Choroid plexus epithelial cell (primary cell): ENCODE data around the gene TBATA.
A peak's percentile ranks its signal among the peaks of the same experiment; 100 is the strongest.

ENCODE experiments used
- DNase-seq: peaks from one replicate; pipeline ENCODE4 v3.0.0-alpha.2; 2010; ENCODE audit warnings: low read depth
- H3K4me3 ChIP-seq: 2 replicates; pipeline ENCODE4 v1.5.1; 2011; ENCODE audit warnings: low read depth, mild to moderate bottlenecking, control low read depth, low read length, moderate library complexity
- TF ChIP-seq, protein P1 (sequence below): conservative IDR thresholded peaks from 2 replicates; pipeline ENCODE4 v1.5.1; 2011; ENCODE audit warnings: low read depth, mild to moderate bottlenecking, control low read depth, inconsistent platforms, low read length, moderate library complexity

Gene TBATA

DNA sequence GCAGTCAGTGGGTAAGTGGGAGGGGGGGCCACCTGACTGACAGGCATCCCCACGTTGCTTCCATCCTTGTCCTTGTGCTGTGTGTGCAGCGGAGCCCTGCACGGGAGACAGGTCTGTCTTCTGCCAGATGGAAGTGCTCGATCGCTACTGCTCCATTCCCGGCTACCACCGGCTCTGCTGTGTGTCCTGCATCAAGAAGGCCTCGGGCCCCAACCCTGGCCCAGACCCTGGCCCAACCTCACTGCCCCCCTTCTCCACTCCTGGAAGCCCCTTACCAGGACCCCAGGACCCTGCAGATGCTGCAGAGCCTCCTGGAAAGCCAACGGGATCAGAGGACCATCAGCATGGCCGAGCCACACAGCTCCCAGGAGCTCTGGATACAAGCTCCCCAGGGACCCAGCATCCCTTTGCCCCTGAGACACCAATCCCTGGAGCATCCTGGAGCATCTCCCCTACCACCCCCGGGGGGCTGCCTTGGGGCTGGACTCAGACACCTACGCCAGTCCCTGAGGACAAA lies 24.8 kb downstream of the TBATA start:
- H3K4me3 ChIP-seq: no peak overlapping the region
- no peak for DNase-seq
- TF ChIP-seq, protein P1, sequence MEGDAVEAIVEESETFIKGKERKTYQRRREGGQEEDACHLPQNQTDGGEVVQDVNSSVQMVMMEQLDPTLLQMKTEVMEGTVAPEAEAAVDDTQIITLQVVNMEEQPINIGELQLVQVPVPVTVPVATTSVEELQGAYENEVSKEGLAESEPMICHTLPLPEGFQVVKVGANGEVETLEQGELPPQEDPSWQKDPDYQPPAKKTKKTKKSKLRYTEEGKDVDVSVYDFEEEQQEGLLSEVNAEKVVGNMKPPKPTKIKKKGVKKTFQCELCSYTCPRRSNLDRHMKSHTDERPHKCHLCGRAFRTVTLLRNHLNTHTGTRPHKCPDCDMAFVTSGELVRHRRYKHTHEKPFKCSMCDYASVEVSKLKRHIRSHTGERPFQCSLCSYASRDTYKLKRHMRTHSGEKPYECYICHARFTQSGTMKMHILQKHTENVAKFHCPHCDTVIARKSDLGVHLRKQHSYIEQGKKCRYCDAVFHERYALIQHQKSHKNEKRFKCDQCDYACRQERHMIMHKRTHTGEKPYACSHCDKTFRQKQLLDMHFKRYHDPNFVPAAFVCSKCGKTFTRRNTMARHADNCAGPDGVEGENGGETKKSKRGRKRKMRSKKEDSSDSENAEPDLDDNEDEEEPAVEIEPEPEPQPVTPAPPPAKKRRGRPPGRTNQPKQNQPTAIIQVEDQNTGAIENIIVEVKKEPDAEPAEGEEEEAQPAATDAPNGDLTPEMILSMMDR: no peak

DNA sequence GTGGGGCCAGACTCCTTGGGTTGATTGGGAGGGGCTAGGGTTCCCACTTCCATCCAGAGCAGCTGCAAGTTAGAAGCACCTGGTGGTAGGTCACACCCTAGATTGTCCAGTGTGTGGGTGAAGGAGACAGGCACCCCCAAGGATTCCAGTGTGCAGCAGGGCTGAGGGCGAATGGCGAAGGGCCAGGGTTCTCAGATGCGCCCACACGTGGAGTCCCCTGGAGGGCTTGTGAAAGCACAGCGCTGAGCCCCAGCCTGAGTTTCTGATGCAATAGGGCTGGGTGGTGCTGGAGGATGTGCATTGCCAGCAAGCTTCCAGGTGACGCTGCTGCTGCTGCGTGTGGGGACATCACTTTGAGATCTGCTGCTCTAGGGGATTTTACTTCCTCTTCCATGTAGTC lies 25.4 kb downstream of the TBATA start:
- H3K4me3 ChIP-seq: no peak overlapping the region
- TF ChIP-seq, protein P1: no peak
- peak; percentile 46 for DNase-seq

DNA sequence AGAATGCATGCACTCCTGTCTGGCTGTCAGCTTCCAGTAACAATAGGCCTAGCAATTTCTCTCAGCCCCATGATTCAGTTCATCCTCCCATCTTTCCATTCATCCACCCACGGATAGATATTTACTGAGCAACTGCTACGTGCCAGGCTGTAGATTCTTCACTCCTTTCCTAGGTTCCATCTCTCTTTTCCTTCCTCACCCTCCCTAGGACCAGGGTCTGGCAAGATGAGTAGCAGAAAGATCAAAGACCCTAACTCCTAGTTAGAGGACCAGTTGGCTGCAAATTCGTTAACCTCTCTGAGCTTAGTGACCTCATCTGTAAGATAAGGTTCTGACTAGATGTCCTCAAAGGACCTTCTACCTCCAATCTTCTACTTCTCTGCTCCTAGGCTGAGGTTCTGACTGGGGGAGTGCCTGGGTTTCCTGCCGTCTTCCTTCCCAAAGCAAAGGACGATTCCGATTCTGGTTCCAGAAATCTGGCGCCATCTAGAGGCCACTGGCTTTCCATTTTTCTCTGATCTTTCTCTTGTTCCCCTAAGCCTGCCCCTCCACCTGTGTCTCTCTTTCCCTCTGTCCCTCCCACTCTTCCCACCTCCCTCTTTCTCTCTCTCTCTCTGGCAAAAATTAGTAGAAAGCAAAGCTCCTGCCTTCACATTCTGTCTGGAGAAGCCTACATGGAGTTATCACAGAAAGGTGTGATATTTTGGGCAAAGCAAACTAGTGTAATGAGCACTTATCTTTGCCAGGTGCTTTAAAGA lies 26.2 kb downstream of the TBATA start:
- DNase-seq: peak; percentile 83
- H3K4me3 ChIP-seq: no peak overlapping the region
- TF ChIP-seq, protein P1: peak; percentile 92

DNA sequence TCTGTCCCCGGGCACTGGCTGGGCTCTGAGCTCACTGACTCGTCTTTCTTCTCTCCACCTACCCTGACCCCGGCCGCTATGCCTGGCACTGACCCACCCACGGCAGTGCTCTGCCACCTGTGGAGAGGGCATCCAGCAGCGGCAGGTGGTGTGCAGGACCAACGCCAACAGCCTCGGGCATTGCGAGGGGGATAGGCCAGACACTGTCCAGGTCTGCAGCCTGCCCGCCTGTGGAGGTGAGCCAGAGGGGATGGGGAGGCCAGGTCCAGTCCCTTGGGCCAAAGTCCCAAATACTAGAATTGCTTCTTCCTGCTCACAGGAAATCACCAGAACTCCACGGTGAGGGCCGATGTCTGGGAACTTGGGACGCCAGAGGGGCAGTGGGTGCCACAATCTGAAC lies 27.3 kb downstream of the TBATA start:
- TF ChIP-seq, protein P1: no peak
- no peak for DNase-seq
- H3K4me3 ChIP-seq: no peak overlapping the region

DNA sequence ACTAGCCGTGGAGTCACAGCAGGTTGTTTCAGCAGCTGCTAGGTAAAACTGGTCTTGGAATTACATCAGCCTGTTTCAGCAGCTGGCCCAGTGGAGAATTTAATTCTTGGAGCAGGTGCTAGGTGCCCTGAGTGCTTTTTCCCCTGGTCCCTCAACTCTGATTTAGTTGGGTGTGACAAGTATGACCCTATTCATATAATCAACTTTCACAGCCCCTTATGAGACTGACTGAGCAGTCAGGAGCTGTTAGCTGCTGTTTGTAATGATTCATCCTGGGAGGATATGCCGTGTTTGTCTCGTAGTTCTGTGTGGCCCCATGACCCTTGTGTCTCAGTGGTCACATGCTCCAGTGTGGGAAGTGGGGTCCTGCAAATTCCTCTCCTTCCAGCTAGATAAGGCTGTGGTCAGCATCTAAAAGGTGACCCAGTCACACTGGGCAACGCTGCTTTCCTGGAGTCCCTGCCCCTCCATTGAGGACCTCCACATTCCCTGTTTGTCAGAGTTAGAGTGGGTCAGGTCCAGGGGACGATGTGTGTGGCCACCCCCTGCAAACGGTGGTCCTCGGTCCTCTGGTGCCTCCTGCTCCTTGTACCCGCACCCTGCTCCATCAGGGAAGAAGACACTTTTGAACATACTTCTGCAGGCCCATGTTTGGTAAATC lies 28.3 kb downstream of the TBATA start:
- DNase-seq: peak; percentile 74
- H3K4me3 ChIP-seq: no peak overlapping the region
- TF ChIP-seq, protein P1: no peak

DNA sequence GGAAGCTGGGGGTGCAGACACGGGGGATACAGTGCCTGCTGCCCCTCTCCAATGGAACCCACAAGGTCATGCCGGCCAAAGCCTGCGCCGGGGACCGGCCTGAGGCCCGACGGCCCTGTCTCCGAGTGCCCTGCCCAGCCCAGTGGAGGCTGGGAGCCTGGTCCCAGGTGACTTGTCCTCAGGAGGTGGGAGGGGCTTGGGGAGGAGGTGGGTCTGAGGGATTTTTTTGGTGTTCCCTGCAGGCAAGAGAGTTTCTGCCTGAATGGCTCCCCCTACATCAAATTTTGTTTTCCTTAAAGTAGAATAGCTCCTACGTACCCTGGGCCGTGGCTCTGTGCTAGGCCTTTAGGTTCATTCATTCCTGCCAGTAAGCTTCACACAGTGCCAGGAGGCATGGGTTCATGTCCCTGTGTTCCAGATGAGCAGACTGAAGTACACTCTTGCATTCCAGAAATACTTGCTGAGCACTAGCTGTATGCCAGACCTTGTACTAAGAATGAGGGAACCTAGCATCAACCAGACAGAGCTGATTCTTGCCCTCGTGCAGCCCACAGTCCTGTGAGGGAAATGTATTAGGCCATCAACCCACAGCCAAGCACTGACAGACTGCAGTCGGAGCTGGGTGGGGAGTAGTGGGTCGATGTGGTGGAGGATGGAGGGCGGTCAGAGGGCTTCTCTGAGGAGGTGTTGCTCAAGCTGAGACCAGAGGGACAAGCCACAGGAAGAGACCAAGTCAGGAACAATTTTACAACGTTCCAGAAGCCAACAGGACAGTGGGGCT lies 31.1 kb downstream of the TBATA start:
- peak; percentile 76 for DNase-seq
- H3K4me3 ChIP-seq: no peak overlapping the region
- TF ChIP-seq, protein P1: no peak
